HepG2 (cell line): ENCODE results near the gene CRYM.

ENCODE experiments used
- ATF7-NPFF ChIP-seq: sonication (generic); formaldehyde crosslinking; IDR thresholded peaks from 2 replicates; pipeline ENCODE4 v1.8.1; 2023; ENCODE audit warnings: mild to moderate bottlenecking, low read depth, missing genetic modification reagents, moderate library complexity
- EHMT2 ChIP-seq: fragments of 200-600 bp; sonication (generic); IDR thresholded peaks from 2 replicates; pipeline ENCODE4 v1.7.0; 2017; ENCODE audit warnings: antibody characterized with exemption, low read depth, low read length, borderline replicate concordance
- HNF4G ChIP-seq, 2 experiments: sonication (generic) in 1 of 2; formaldehyde crosslinking in 1 of 2; IDR thresholded peaks; 2 replicates each; pipeline versions ENCODE4 v1.4.0 to v1.6.1; 2011 to 2020; ENCODE audit warnings: borderline replicate concordance in 2 of 2, low read depth in 2 of 2, mild to moderate bottlenecking in 2 of 2, low read length in 1 of 2, missing genetic modification reagents in 1 of 2, moderate library complexity in 1 of 2
- MED1 ChIP-seq: sonication (generic); formaldehyde crosslinking; IDR thresholded peaks from 2 replicates; pipeline ENCODE4 v1.4.0; 2020; ENCODE audit warnings: missing genetic modification reagents
- MTA3 ChIP-seq: sonication (generic); formaldehyde crosslinking; IDR thresholded peaks from 2 replicates; pipeline ENCODE4 v1.4.0; 2020; ENCODE audit warnings: missing genetic modification reagents
- TF ChIP-seq, protein P1 (sequence below): sonication (generic); formaldehyde crosslinking; IDR thresholded peaks from 2 replicates; pipeline ENCODE4 v1.5.0; 2020; ENCODE audit warnings: mild to moderate bottlenecking, missing genetic modification reagents, moderate library complexity
- TF ChIP-seq, protein P2 (sequence below): IDR thresholded peaks from 2 replicates; pipeline ENCODE4 v1.6.1; 2018; ENCODE audit warnings: missing genetic modification reagents, mild to moderate bottlenecking, missing compliant biosample characterization
- TF ChIP-seq, protein P3 (sequence below), 2 experiments: IDR thresholded peaks; 2 replicates each; pipeline ENCODE4 v1.6.1; 2011 to 2012; ENCODE audit warnings: low read length in 2 of 2, borderline replicate concordance in 1 of 2, low read depth in 1 of 2, mild to moderate bottlenecking in 1 of 2, moderate library complexity in 1 of 2

DNA sequence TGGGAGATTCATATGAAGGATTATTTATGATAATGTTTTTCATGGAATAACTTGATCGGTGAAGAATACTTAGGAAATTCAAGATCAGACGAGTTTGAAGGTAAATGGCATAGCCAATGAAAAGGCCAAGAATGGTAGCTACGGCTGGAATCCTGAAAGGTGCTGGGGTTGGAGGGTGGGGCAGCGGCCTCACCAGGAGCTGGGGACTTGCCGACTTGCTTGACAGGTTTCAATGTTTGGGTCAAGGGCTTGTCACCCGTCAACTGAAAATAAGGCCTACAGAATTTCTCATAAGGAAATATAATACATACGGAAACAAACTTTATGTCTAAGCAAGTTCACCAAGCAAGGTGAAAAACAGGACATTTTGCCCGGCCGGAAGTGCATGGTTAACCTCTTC is 9.9 kb downstream of the CRYM start:
- TF ChIP-seq HNF4G (IDR thresholded peaks at IDR 0.05; ENCODE audit: borderline replicate concordance, low read depth, low read length) (no peak), HNF4G (CRISPR knock-in tag; IDR thresholded peaks at IDR 0.05; ENCODE audit: borderline replicate concordance, low read depth) (no peak), MTA3 (CRISPR knock-in tag) (no peak), ATF7-NPFF (CRISPR knock-in tag) (no peak), MED1 (CRISPR knock-in tag) (no peak), EHMT2 (no peak)
- TF ChIP-seq, protein P1, sequence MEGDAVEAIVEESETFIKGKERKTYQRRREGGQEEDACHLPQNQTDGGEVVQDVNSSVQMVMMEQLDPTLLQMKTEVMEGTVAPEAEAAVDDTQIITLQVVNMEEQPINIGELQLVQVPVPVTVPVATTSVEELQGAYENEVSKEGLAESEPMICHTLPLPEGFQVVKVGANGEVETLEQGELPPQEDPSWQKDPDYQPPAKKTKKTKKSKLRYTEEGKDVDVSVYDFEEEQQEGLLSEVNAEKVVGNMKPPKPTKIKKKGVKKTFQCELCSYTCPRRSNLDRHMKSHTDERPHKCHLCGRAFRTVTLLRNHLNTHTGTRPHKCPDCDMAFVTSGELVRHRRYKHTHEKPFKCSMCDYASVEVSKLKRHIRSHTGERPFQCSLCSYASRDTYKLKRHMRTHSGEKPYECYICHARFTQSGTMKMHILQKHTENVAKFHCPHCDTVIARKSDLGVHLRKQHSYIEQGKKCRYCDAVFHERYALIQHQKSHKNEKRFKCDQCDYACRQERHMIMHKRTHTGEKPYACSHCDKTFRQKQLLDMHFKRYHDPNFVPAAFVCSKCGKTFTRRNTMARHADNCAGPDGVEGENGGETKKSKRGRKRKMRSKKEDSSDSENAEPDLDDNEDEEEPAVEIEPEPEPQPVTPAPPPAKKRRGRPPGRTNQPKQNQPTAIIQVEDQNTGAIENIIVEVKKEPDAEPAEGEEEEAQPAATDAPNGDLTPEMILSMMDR (CRISPR knock-in tag), result no peak
- TF ChIP-seq, protein P2, sequence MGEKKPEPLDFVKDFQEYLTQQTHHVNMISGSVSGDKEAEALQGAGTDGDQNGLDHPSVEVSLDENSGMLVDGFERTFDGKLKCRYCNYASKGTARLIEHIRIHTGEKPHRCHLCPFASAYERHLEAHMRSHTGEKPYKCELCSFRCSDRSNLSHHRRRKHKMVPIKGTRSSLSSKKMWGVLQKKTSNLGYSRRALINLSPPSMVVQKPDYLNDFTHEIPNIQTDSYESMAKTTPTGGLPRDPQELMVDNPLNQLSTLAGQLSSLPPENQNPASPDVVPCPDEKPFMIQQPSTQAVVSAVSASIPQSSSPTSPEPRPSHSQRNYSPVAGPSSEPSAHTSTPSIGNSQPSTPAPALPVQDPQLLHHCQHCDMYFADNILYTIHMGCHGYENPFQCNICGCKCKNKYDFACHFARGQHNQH, result no peak
- TF ChIP-seq, protein P3, sequence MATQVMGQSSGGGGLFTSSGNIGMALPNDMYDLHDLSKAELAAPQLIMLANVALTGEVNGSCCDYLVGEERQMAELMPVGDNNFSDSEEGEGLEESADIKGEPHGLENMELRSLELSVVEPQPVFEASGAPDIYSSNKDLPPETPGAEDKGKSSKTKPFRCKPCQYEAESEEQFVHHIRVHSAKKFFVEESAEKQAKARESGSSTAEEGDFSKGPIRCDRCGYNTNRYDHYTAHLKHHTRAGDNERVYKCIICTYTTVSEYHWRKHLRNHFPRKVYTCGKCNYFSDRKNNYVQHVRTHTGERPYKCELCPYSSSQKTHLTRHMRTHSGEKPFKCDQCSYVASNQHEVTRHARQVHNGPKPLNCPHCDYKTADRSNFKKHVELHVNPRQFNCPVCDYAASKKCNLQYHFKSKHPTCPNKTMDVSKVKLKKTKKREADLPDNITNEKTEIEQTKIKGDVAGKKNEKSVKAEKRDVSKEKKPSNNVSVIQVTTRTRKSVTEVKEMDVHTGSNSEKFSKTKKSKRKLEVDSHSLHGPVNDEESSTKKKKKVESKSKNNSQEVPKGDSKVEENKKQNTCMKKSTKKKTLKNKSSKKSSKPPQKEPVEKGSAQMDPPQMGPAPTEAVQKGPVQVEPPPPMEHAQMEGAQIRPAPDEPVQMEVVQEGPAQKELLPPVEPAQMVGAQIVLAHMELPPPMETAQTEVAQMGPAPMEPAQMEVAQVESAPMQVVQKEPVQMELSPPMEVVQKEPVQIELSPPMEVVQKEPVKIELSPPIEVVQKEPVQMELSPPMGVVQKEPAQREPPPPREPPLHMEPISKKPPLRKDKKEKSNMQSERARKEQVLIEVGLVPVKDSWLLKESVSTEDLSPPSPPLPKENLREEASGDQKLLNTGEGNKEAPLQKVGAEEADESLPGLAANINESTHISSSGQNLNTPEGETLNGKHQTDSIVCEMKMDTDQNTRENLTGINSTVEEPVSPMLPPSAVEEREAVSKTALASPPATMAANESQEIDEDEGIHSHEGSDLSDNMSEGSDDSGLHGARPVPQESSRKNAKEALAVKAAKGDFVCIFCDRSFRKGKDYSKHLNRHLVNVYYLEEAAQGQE (IDR thresholded peaks at IDR 0.05; ENCODE audit: borderline replicate concordance in 1 of 2, low read depth in 1 of 2, low read length in 2 of 2), result no peak
